ENCODE measurements around the gene TMEM169.
"Not testable (repeated sequence)": the region's sequence is repeated elsewhere in the genome, so short reads cannot be mapped to it uniquely, and the experiment has no call there.

The TMEM169 gene

GRCh38 chr2:216066230-216066629 is 15.5 kb upstream of the TMEM169 start:
- in situ Hi-C loops (cut with HindIII; ENCODE audit: low pct_ligation_motif_present, low pct_unique_long_range_greater_than_20kb, low sequenced_read_pairs): no loop called here
- DNase-seq: peak; percentile 46

- in situ Hi-C loops (cut with HindIII; ENCODE audit: low pct_ligation_motif_present, low pct_unique_long_range_greater_than_20kb, low sequenced_read_pairs): no loop called here
- DNase-seq: no peak
These were observed 12.7 kb upstream of the TMEM169 start for GRCh38 chr2:216069028-216069427.

DNA sequence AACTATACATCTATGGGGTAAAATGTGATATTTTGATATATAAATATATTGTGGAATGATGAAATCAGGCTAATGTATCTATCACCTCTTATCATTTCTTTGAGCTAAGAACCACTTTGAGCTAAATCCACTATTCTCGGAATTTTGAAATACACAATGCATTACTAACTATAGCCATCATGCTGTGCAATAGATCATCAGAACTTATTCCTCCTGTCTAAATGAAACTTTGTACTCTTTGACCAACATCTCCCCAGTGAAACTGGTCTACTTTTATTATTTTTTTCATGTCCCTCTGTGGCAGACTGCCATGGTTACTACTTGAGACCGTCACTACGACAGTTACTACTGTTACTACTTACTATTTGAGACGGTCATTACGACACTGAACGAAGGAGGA is 11.5 kb upstream of the TMEM169 start:
- DNase-seq: no peak
- in situ Hi-C loops (cut with HindIII; ENCODE audit: low pct_ligation_motif_present, low pct_unique_long_range_greater_than_20kb, low sequenced_read_pairs): no loop called here

DNA sequence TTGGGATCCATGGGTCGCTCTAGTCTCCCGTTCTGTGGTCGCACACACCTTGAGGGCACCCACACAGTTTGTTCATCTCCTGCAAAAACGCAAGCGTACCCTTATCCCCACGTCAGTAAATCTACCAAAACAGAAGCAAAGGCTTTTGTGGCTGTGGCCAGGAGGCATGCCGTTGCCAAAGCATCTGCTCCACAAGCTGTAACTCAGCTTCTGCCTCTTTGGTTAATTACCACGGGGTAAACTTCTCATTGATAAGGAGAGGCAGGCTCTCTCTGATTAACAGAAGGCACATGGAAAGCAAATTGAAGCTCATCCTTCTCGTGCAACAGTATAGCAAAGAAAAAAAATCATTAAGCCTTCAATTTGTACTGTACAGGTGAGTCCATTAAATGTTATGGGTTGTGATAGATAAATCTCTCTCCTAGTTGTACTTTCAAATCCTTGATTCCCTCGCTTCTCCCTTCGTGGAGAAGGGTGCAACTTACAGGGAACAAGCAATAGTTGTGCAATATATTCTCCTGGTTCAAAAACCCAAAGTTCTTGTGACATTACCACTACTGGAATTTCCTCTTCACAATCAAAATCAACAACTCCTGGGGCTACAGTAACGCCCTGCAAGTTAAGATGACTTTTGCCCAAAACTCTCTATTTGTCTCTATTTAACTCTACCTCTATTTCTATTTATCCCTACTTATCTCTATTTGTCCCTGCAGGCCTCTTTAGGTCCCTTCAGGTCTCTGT is 10.4 kb upstream of the TMEM169 start:
- in situ Hi-C loops (cut with HindIII; ENCODE audit: low pct_ligation_motif_present, low pct_unique_long_range_greater_than_20kb, low sequenced_read_pairs): no loop called here
- DNase-seq: no peak

GRCh38 chr2:216072473-216072872 is 9.2 kb upstream of the TMEM169 start:
- in situ Hi-C loops (cut with HindIII; ENCODE audit: low pct_ligation_motif_present, low pct_unique_long_range_greater_than_20kb, low sequenced_read_pairs): no loop called here
- no peak for DNase-seq

- DNase-seq: no peak
- in situ Hi-C loops (cut with HindIII; ENCODE audit: low pct_ligation_motif_present, low pct_unique_long_range_greater_than_20kb, low sequenced_read_pairs): no loop called here
These were observed 7.9 kb upstream of the TMEM169 start for GRCh38 chr2:216073773-216074172.

DNA sequence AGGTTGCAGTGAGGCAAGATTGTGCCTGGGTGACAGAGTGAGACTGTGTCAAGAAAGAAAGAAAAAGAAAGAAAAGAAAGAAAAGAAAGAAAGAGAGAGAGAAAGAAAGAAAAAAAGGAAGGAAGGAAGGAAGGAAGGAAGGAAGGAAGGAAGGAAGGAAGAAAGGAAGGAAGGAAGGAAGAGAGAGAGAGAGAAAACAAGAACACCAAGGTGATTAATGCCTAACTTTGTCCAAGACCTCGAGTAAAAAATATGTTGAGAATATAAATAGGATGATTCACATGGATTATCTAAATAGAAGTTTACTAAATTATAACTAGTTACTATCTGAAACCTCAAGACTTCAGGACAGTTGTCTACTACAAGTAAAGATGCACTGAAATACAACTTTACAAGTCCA is 7.3 kb upstream of the TMEM169 start:
- in situ Hi-C loops (cut with HindIII; ENCODE audit: low pct_ligation_motif_present, low pct_unique_long_range_greater_than_20kb, low sequenced_read_pairs): no loop called here
- DNase-seq: no peak

DNA sequence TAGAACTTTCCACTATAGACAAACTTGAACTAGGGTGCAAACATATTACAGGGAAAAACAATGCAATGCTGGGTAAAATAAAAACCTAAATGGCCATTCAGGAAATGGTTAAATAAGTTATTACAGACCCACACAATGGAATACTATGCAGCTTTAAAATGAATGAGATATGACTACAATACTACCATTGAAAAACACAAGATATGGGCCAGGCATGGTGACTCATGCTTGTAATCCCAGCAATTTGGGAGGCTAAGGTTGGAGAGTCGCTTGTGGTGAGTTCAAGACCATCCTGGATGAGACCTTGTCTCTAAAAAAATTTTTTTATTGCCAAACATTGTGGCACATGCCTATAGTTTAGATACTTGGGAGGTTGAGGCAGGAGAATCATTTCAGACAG is 6.9 kb upstream of the TMEM169 start:
- in situ Hi-C loops (cut with HindIII; ENCODE audit: low pct_ligation_motif_present, low pct_unique_long_range_greater_than_20kb, low sequenced_read_pairs): no loop called here
- DNase-seq: no peak

- in situ Hi-C loops (cut with HindIII; ENCODE audit: low pct_ligation_motif_present, low pct_unique_long_range_greater_than_20kb, low sequenced_read_pairs): no loop called here
- no peak for DNase-seq
These were observed 5.9 kb upstream of the TMEM169 start for GRCh38 chr2:216075510-216076485.

- DNase-seq: no peak
- in situ Hi-C loops (cut with HindIII; ENCODE audit: low pct_ligation_motif_present, low pct_unique_long_range_greater_than_20kb, low sequenced_read_pairs): no loop called here
These were observed 2.9 kb upstream of the TMEM169 start for GRCh38 chr2:216078776-216079175.

DNA sequence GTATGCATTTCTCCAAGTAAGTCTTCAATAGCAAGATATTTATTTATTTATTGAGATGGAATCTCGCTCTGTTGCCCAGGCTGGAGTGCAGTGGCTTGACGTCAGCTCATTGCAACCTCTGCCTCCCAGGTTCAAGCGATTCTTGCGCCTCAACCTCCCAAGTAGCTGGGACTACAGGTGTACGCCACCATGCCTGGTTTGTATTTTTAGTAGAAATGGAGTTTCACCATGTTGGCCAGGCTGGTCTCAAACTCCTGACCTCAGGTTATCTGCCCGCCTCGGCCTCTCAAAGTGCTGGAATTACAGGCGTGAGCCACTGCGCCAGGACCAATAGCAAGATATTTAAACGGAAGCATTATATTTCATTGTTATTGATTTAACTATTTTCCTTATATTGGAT is 1.7 kb upstream of the TMEM169 start:
- in situ Hi-C loops (cut with HindIII; ENCODE audit: low pct_ligation_motif_present, low pct_unique_long_range_greater_than_20kb, low sequenced_read_pairs); DNase-seq: not testable (repeated sequence)

GRCh38 chr2:216081012-216081411 is 707 bp upstream of the TMEM169 start:
- in situ Hi-C loops (cut with HindIII; ENCODE audit: low pct_ligation_motif_present, low pct_unique_long_range_greater_than_20kb, low sequenced_read_pairs): no loop called here
- DNase-seq: no peak

DNA sequence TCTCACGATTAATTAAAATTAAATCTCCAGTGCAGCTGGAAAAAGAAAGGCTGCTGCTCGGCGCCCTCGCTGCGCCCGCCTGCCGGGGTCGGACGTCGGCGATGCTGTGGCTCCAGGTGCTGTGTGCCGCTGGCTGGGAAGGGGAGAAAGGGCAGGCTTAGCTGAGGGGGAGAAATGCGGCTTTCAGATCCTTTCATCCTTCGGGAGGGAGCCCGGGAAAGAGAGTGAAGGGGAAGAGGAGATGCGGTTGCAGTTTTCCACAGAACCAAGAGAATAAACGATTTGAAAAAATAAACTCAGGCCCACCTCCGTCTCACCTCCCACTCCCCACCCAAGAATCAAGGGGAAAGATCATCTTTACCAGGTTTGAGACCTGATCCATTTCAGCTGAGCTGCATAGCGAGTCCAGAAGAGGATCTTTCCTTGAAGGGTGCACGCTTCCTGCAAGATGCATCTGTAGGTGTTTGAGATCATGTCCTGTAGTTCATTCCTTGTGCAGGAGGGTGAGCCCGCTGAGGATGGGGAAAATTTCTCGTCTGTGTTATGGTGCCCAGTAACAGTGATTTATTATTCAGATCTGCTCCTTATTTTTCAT is 495 bp downstream of the TMEM169 start:
- in situ Hi-C loops (cut with HindIII; ENCODE audit: low pct_ligation_motif_present, low pct_unique_long_range_greater_than_20kb, low sequenced_read_pairs): no loop called here
- no peak for DNase-seq

GRCh38 chr2:216082805-216083204 is 1.1 kb downstream of the TMEM169 start:
- in situ Hi-C loops (cut with HindIII; ENCODE audit: low pct_ligation_motif_present, low pct_unique_long_range_greater_than_20kb, low sequenced_read_pairs): no loop called here
- no peak for DNase-seq

DNA sequence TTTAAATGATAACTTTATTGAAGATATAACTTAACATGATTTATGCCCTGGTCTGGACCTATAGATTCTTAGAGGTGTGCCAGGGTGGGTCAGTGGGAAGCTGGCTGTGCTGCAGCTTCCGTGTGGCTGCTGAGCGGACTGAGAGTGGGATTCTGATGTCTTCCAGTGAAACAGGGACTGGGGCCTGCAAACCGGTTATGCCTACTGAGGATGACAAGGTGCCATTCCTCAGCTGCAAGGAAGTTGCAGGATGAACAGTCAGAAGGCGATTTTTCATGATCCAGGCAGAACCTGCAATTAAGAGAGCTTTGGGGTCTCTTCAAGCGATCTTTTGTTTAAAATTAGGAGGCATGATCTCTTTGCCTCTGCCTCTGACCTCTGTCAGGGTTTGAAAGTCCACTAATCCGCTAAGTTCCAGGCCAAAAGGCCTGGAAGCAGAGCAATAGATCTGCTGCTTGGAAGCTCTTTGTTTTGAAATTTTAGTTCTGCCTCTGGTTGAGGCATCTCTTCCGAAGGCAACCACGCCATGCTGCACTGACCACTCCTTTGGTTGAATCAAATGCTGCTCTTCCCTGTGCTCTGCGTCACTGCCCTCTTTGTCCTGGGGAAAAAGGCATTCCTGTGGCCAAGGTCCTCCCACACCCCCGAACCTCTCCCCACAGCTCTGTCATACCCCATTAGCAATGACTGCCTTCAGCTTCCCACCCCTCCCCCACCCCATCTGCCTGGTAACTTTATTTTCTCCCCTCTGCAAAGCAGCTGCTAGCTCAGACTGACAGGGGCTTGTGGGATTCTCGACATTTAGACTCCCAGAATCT is 2.0 kb downstream of the TMEM169 start:
- in situ Hi-C loops (cut with HindIII; ENCODE audit: low pct_ligation_motif_present, low pct_unique_long_range_greater_than_20kb, low sequenced_read_pairs): no loop called here
- DNase-seq: peak; percentile 46

- in situ Hi-C loops (cut with HindIII; ENCODE audit: low pct_ligation_motif_present, low pct_unique_long_range_greater_than_20kb, low sequenced_read_pairs): no loop called here
- no peak for DNase-seq
These were observed 2.8 kb downstream of the TMEM169 start for GRCh38 chr2:216084547-216084946.

DNA sequence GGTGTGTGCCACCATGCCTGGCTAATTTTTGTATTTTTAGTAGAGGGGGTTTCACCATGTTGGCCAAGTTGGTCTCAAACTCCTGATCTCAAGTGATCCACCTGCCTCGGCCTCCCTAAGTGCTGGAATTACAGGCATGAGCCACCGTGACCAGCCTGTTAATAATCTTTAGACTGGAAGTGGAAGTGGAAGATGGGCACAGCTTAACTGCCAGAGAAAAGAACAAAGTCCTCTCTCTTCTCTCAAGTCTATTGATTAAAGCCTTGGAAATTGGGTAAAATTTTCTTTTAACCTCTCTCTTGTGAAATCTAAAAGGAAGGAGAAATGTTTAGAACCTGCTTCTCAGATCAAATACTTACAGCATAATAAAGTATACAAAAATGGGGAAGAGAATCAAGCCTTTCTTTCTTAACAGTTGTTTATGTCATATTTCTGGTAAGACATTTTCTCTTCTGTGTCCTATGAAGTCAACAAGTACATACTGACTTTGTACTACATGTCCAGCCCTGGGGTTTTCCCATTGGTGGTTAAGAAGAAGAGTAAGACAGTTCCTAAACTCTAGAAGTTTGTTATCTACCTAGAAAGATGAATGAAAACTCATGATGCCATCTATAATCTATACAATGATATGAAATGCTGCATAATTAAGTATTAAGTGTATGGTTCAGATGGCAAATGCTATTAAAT is 4.6 kb downstream of the TMEM169 start:
- in situ Hi-C loops (cut with HindIII; ENCODE audit: low pct_ligation_motif_present, low pct_unique_long_range_greater_than_20kb, low sequenced_read_pairs): no loop called here
- no peak for DNase-seq

- in situ Hi-C loops (cut with HindIII; ENCODE audit: low pct_ligation_motif_present, low pct_unique_long_range_greater_than_20kb, low sequenced_read_pairs): no loop called here
- no peak for DNase-seq
These were observed 8.7 kb downstream of the TMEM169 start for GRCh38 chr2:216090369-216090786.
